ENCODE results near the gene PODXL2. TPM values are rescaled to one million over a fixed set of nuclear protein-coding genes. Genes with fewer than 3 reads are reported as not detected.

PODXL2 gene
- total RNA-seq, 3 donors from 2014 or later (not counting 1 experiment from before 2014, with no cell fraction given) = 2.2 to 3.5 (median 2.7) TPM

DNA sequence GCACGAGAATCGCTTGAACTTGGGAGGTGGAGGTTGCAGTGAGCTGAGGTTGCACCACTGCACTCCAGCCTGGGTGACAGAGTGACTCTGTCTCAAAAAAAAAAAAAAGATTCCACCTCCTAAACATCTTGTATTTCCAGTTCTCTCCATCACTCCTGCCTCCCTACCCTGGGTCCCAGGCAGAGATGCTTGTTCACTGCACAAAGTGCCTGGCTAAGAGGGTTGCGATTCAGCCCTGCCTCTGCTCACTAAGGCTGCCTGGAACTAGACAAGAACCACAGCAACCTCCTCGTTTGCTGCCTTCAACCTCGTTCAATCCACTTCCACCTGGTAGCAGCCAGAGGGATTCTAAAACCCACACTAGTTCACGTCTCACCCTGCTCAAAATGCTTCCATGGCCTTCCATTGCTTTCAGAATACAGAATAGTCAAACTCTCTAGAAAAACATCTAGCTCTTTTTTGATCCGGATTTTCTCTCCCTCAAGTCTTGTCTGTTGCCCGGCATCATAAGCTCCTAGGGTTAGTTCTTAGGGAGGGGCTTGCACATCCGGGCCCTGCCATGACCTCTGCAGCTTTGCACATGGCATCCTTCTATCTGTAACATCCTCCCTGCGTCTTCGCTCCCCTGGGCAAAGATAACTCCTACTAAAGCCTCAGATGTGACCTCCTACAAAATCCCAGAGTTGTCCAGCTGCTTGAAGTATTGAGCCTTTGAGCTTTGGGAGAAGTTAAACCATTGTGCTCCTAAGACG, 31.8 kb upstream of the PODXL2 start:
- intact Hi-C loops (cut with micrococcal nuclease) = no loop called here
- Mint-ChIP-seq H3K4me1 (peaks cover 19 to 20% of the 10 kb centered on the region in 2 donors), H3K27me3 (ENCODE audit: low read depth in 2 of 2) (no peaks in the 10 kb centered on the region), H3K27ac (peak overlapping the region in 1 of 2 donors; percentile 68), H3K9me3 (no peaks in the 10 kb centered on the region), H3K4me3 (peak overlapping the region; percentile 87), H3K36me3 (no peaks in the 10 kb centered on the region)
- DNase-seq (no peak), ATAC-seq (no peak)
- H3K4me3 ChIP-seq (ENCODE audit: low read length) = no peak overlapping the region
- no peaks in the 10 kb centered on the region for H3K36me3 ChIP-seq (ENCODE audit: control insufficient read depth, insufficient read depth, low read length)
- H3K9me3 ChIP-seq (ENCODE audit: control insufficient read depth, insufficient read depth, low read length) = no peaks in the 10 kb centered on the region
- H3K4me1 ChIP-seq (ENCODE audit: control insufficient read depth, insufficient read depth, low read length) = peaks cover 16% of the 10 kb centered on the region
- H3K27ac ChIP-seq (ENCODE audit: low read length) = no peak overlapping the region
- WGBS (ENCODE audit: insufficient coverage) = 88% methylated on average over 12 of the region's 12 CpGs
- no peaks in the 10 kb centered on the region for H3K27me3 ChIP-seq (ENCODE audit: control insufficient read depth, insufficient read depth, low read length)
- TF ChIP-seq, protein P1, sequence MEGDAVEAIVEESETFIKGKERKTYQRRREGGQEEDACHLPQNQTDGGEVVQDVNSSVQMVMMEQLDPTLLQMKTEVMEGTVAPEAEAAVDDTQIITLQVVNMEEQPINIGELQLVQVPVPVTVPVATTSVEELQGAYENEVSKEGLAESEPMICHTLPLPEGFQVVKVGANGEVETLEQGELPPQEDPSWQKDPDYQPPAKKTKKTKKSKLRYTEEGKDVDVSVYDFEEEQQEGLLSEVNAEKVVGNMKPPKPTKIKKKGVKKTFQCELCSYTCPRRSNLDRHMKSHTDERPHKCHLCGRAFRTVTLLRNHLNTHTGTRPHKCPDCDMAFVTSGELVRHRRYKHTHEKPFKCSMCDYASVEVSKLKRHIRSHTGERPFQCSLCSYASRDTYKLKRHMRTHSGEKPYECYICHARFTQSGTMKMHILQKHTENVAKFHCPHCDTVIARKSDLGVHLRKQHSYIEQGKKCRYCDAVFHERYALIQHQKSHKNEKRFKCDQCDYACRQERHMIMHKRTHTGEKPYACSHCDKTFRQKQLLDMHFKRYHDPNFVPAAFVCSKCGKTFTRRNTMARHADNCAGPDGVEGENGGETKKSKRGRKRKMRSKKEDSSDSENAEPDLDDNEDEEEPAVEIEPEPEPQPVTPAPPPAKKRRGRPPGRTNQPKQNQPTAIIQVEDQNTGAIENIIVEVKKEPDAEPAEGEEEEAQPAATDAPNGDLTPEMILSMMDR (IDR thresholded peaks at IDR 0.05) = no peak

DNA sequence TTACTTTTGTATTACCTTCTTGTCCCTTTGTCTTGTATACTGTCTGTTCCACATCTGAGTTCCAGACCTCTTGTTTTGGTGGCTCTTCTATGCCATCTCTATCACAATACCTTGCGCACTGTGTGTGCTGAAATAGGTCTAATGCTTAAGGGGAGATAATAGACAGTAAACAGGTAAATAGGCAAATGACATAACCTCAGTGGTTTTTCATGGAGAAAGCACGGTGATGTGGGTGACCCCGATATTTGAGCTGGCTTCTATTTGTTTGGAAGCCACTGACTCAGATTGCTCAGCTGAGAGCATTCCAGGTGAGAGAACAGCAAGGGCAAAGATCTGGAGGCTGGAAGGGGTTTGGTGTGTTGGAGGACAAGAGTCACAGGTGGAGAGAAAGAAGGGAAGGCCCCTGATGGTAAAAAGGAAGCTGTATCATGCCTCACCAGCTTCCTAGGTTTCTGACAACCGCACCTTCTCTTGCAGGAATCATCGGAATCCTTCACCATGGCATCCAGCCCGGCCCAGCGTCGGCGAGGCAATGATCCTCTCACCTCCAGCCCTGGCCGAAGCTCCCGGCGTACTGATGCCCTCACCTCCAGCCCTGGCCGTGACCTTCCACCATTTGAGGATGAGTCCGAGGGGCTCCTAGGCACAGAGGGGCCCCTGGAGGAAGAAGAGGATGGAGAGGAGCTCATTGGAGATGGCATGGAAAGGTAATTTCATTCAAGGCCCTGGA, 30.0 kb upstream of the PODXL2 start:
- Histone ChIP-seq H3K27me3 (ENCODE audit: control insufficient read depth, insufficient read depth, low read length) (no peaks in the 10 kb centered on the region), H3K27ac (ENCODE audit: low read length) (peak overlapping the region; percentile 66), H3K4me1 (ENCODE audit: control insufficient read depth, insufficient read depth, low read length) (peaks cover 16% of the 10 kb centered on the region), H3K4me3 (ENCODE audit: low read length) (peak overlapping the region; percentile 58), H3K36me3 (ENCODE audit: control insufficient read depth, insufficient read depth, low read length) (no peaks in the 10 kb centered on the region), H3K9me3 (ENCODE audit: control insufficient read depth, insufficient read depth, low read length) (no peaks in the 10 kb centered on the region)
- Mint-ChIP-seq H3K4me1 (peaks cover 19 to 20% of the 10 kb centered on the region in 2 donors), H3K36me3 (no peaks in the 10 kb centered on the region), H3K27me3 (ENCODE audit: low read depth in 2 of 2) (no peaks in the 10 kb centered on the region), H3K9me3 (no peaks in the 10 kb centered on the region), H3K4me3 (peak overlapping the region; percentile 87), H3K27ac (peak overlapping the region; percentile 60 to 68)
- no peak for ATAC-seq
- no peak for DNase-seq
- intact Hi-C loops (cut with micrococcal nuclease) = no loop called here
- 77% methylated on average over 14 of the region's 14 CpGs for WGBS (ENCODE audit: insufficient coverage)
- TF ChIP-seq, protein P1 (IDR thresholded peaks at IDR 0.05) = no peak

DNA sequence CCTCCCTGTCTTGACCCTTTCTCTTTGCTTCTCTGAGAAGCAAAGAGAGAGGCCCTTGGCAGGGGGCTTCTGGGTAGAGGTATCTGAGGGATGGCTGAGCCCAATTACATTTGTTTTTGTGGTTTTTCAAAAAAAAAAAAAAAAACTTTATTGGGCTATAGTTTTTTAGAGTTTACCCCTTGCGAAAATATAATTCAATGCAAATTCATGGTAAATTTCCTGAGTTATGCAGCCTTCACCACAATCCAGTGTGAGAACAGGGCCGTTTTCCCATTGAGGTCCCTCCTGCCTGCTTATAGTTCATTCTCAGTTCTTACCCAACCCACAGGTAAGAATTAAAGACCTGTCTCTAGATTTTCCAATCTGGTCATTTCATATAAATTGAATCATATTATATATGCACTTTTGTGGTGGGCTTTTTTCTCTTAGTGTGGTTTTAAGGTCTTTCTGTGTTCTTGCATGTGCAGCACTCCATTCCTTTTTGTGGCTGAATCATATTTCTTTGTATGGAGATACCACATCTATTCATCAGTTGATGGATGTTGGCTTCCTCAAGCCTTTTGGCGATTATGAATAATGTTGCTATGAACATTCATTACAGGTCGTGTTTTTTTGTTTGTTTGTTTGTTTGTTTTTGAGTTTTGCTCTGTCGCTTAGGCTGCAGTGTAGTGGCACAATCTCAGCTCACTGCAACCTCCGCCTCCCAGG, 28.1 kb upstream of the PODXL2 start:
- peaks cover 19 to 20% of the 10 kb centered on the region in 2 donors for H3K4me1 Mint-ChIP-seq
- TF ChIP-seq, protein P1 (IDR thresholded peaks at IDR 0.05) = no peak
- no peak for DNase-seq
- no peak overlapping the region for H3K4me3 Mint-ChIP-seq
- no peaks in the 10 kb centered on the region for H3K36me3 Mint-ChIP-seq
- H3K4me3 ChIP-seq (ENCODE audit: low read length) = no peak overlapping the region
- no peak for ATAC-seq
- no peaks in the 10 kb centered on the region for H3K27me3 Mint-ChIP-seq (ENCODE audit: low read depth in 2 of 2)
- peaks cover 16% of the 10 kb centered on the region for H3K4me1 ChIP-seq (ENCODE audit: control insufficient read depth, insufficient read depth, low read length)
- intact Hi-C loops (cut with micrococcal nuclease) = no loop called here
- H3K27ac ChIP-seq (ENCODE audit: low read length) = no peak overlapping the region
- H3K27me3 ChIP-seq (ENCODE audit: control insufficient read depth, insufficient read depth, low read length) = no peaks in the 10 kb centered on the region
- no peak overlapping the region for H3K27ac Mint-ChIP-seq
- WGBS (ENCODE audit: insufficient coverage) = 87% methylated on average over 6 of the region's 6 CpGs
- peaks cover 8% of the 10 kb centered on the region for H3K36me3 ChIP-seq (ENCODE audit: control insufficient read depth, insufficient read depth, low read length)
- H3K9me3 Mint-ChIP-seq = no peaks in the 10 kb centered on the region
- no peaks in the 10 kb centered on the region for H3K9me3 ChIP-seq (ENCODE audit: control insufficient read depth, insufficient read depth, low read length)
